H1 (cell line): ENCODE measurements around the gene ZBP1. TPM values are rescaled to one million over a fixed set of nuclear protein-coding genes. Genes with fewer than 3 reads are reported as not detected.

Experiments used
- CREB1 ChIP-seq: IDR thresholded peaks from 2 replicates; pipeline ENCODE4 v1.6.1; 2012; ENCODE audit warnings: inconsistent platforms
- JUND ChIP-seq: IDR thresholded peaks from 2 replicates; pipeline ENCODE4 v1.6.1; 2011; ENCODE audit warnings: mild to moderate bottlenecking, improper control_type of control experiment, low read length
- RAD21 ChIP-seq, 2 experiments: IDR thresholded peaks in 1 of 2; conservative IDR thresholded peaks in 1 of 2; 2 replicates each; pipeline ENCODE4 v1.6.1; 2011; ENCODE audit warnings: low read depth in 2 of 2, low read length in 2 of 2, improper control_type of control experiment in 1 of 2, inconsistent platforms in 1 of 2, mild to moderate bottlenecking in 1 of 2, moderate library complexity in 1 of 2
- SIN3A ChIP-seq, 2 experiments: IDR thresholded peaks in 1 of 2; conservative IDR thresholded peaks in 1 of 2; 2 replicates each; pipeline ENCODE4 v1.6.1; 2011 to 2012; ENCODE audit warnings: low read length in 2 of 2, improper control_type of control experiment in 1 of 2, low read depth in 1 of 2, mild to moderate bottlenecking in 1 of 2
- TCF12 ChIP-seq: IDR thresholded peaks from 2 replicates; pipeline ENCODE4 v1.6.1; 2011; ENCODE audit warnings: low read depth, mild to moderate bottlenecking, low read length
- TEAD4 ChIP-seq: IDR thresholded peaks from 2 replicates; pipeline ENCODE4 v1.6.1; 2012; ENCODE audit warnings: low read depth, low read length, inconsistent platforms, mixed read lengths
- polyA plus RNA-seq, 7 experiments: library from polyadenylated mRNA; depleted of rRNA in 3 of 7; stranded (reverse) in 5 of 7; unstranded in 2 of 7; fragments of >200 nt in 5 of 7; fragments of 200-250 nt in 2 of 7; gene quantifications; 1 replicate in 5 of 7; 2 replicates in 1 of 7; 4 replicates in 1 of 7; pipeline versions ENCODE4 v1.2.1 to v1.2.3, GENCODE V29; 2011 to 2013; ENCODE audit warnings: missing spikeins in 2 of 7, mixed read lengths in 2 of 7
- total RNA-seq: library from RNA; stranded (reverse); fragmentation: NEBNext Ultra II Directional; extraction: Animal tissue kit (Norgen Biotek cat#: 25700); gene quantifications from 2 replicates; pipeline ENCODE4 v1.2.1, GENCODE V29; 2021
- TF ChIP-seq, protein P1 (sequence below): IDR thresholded peaks from 2 replicates; pipeline ENCODE4 v1.6.1; 2011; ENCODE audit warnings: low read depth, mild to moderate bottlenecking, low read length; ENCODE audit not compliant: insufficient read depth
- TF ChIP-seq, protein P2 (sequence below): fragments of 300-600 bp; sonication (generic); IDR thresholded peaks from 2 replicates; pipeline ENCODE4 v1.7.1; 2012; ENCODE audit warnings: low read length, moderate library complexity, mild to moderate bottlenecking, inconsistent platforms; ENCODE audit not compliant: insufficient replicate concordance

Gene ZBP1
- total and polyA plus RNA-seq, 2 of the 8 experiments (the other 6 are each of a cell fraction or from before 2014, with no cell fraction given): not detected

DNA sequence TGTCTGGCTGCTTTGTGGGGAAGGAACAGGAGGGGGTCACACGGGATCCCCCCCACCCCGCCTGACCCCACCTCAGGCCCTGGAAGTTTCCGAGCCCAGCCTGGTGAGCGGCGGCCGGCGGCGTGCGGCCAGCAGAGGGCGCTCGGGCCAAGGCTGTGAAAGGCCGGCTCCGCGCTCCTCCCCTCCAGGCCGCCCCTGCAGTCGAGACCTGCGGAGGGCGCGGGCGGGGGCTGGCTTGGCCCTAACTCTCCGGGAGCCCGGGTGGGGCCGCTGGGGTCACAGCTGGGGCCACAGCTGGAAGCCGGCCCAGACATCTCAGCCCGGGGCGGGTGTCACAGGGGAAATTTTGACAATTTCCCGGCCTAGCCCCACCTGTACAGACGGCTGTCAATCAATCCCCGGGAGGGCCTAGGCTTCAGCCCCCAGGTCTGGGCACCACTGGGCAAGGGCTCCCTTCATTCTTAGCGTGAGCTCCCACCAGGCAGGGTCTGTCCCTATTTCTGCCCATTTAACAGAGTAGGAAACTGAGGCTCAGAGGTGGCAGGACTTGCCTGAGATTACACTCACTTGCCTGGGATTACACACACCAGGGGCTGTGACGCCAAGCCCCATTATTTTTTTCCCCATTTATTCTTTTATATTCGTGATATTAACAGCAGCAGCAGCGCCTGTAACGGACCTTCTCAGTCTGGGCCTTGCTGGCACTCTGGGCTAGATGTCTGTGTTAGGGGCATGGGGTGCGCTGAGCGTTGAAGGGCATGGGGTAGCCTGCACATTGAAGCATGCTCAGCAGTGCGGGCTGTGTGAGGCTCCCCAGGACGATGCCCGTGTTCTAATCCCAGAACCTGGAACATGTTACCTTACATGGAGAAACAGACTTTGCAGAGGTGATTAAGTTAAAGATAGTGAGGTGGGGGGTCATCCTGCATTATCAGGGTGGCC lies 23.0 kb downstream of the ZBP1 start (continued):
- peak; percentile 89 to 91 for TF ChIP-seq RAD21 (IDR thresholded peaks at IDR 0.05 in 1 of 2, conservative IDR thresholded peaks at IDR 0.05 in 1 of 2; ENCODE audit: low read depth in 2 of 2, low read length in 2 of 2)
- no peak for TF ChIP-seq JUND
- TF ChIP-seq, protein P1, sequence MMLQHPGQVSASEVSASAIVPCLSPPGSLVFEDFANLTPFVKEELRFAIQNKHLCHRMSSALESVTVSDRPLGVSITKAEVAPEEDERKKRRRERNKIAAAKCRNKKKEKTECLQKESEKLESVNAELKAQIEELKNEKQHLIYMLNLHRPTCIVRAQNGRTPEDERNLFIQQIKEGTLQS: no peak
- TF ChIP-seq SIN3A (conservative IDR thresholded peaks at IDR 0.05 in 1 of 2, IDR thresholded peaks at IDR 0.05 in 1 of 2; ENCODE audit: low read depth in 1 of 2, low read length in 2 of 2): no peak
- no peak for TF ChIP-seq TCF12
- 0 out of 2 replicates have a peak, but pooled peaks have one; percentile 13 for TF ChIP-seq CREB1
- TF ChIP-seq TEAD4: no peak
- TF ChIP-seq, protein P2, sequence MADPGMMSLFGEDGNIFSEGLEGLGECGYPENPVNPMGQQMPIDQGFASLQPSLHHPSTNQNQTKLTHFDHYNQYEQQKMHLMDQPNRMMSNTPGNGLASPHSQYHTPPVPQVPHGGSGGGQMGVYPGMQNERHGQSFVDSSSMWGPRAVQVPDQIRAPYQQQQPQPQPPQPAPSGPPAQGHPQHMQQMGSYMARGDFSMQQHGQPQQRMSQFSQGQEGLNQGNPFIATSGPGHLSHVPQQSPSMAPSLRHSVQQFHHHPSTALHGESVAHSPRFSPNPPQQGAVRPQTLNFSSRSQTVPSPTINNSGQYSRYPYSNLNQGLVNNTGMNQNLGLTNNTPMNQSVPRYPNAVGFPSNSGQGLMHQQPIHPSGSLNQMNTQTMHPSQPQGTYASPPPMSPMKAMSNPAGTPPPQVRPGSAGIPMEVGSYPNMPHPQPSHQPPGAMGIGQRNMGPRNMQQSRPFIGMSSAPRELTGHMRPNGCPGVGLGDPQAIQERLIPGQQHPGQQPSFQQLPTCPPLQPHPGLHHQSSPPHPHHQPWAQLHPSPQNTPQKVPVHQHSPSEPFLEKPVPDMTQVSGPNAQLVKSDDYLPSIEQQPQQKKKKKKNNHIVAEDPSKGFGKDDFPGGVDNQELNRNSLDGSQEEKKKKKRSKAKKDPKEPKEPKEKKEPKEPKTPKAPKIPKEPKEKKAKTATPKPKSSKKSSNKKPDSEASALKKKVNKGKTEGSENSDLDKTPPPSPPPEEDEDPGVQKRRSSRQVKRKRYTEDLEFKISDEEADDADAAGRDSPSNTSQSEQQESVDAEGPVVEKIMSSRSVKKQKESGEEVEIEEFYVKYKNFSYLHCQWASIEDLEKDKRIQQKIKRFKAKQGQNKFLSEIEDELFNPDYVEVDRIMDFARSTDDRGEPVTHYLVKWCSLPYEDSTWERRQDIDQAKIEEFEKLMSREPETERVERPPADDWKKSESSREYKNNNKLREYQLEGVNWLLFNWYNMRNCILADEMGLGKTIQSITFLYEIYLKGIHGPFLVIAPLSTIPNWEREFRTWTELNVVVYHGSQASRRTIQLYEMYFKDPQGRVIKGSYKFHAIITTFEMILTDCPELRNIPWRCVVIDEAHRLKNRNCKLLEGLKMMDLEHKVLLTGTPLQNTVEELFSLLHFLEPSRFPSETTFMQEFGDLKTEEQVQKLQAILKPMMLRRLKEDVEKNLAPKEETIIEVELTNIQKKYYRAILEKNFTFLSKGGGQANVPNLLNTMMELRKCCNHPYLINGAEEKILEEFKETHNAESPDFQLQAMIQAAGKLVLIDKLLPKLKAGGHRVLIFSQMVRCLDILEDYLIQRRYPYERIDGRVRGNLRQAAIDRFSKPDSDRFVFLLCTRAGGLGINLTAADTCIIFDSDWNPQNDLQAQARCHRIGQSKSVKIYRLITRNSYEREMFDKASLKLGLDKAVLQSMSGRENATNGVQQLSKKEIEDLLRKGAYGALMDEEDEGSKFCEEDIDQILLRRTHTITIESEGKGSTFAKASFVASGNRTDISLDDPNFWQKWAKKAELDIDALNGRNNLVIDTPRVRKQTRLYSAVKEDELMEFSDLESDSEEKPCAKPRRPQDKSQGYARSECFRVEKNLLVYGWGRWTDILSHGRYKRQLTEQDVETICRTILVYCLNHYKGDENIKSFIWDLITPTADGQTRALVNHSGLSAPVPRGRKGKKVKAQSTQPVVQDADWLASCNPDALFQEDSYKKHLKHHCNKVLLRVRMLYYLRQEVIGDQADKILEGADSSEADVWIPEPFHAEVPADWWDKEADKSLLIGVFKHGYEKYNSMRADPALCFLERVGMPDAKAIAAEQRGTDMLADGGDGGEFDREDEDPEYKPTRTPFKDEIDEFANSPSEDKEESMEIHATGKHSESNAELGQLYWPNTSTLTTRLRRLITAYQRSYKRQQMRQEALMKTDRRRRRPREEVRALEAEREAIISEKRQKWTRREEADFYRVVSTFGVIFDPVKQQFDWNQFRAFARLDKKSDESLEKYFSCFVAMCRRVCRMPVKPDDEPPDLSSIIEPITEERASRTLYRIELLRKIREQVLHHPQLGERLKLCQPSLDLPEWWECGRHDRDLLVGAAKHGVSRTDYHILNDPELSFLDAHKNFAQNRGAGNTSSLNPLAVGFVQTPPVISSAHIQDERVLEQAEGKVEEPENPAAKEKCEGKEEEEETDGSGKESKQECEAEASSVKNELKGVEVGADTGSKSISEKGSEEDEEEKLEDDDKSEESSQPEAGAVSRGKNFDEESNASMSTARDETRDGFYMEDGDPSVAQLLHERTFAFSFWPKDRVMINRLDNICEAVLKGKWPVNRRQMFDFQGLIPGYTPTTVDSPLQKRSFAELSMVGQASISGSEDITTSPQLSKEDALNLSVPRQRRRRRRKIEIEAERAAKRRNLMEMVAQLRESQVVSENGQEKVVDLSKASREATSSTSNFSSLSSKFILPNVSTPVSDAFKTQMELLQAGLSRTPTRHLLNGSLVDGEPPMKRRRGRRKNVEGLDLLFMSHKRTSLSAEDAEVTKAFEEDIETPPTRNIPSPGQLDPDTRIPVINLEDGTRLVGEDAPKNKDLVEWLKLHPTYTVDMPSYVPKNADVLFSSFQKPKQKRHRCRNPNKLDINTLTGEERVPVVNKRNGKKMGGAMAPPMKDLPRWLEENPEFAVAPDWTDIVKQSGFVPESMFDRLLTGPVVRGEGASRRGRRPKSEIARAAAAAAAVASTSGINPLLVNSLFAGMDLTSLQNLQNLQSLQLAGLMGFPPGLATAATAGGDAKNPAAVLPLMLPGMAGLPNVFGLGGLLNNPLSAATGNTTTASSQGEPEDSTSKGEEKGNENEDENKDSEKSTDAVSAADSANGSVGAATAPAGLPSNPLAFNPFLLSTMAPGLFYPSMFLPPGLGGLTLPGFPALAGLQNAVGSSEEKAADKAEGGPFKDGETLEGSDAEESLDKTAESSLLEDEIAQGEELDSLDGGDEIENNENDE: no peak
